Measurements from ENCODE around the gene SIDT1. TPM values are rescaled to one million over a fixed set of nuclear protein-coding genes. Genes with fewer than 3 reads are reported as not detected.

The SIDT1 gene
- total RNA-seq, 5 donors from 2014 or later (not counting 1 experiment from before 2014, with no cell fraction given), result 44.9 to 75.5 (median 48.7) TPM

- Histone ChIP-seq H3K9me3 (no peaks in the 10 kb centered on the region), H3K36me3 (ENCODE audit: control insufficient read depth in 2 of 2, extremely low read depth in 1 of 2, insufficient read depth in 1 of 2, low read length in 1 of 2) (peaks cover 0 to 49% of the 10 kb centered on the region in 2 donors), H3K4me1 (ENCODE audit: control insufficient read depth in 1 of 2, extremely low read depth in 1 of 2, insufficient read depth in 2 of 2, low read length in 2 of 2) (peaks cover 4 to 7% of the 10 kb centered on the region in 2 experiments), H3K27ac (ENCODE audit: low read length) (no peak overlapping the region), H3K27me3 (replicated peaks in 1 of 2; ENCODE audit: control insufficient read depth in 2 of 2, extremely low read depth in 1 of 2, insufficient read depth in 2 of 2, low read length in 1 of 2) (no peaks in the 10 kb centered on the region), H3K4me3 (ENCODE audit: control insufficient read depth in 1 of 2, extremely low read depth in 1 of 2, low read length in 1 of 2) (no peak overlapping the region)
- Mint-ChIP-seq H3K4me3 (no peak overlapping the region), H3K4me1 (peaks cover 12 to 13% (median 13%) of the 10 kb centered on the region in 3 donors), H3K9me3 (no peaks in the 10 kb centered on the region), H3K27ac (no peak overlapping the region), H3K36me3 (peaks cover 41% of the 10 kb centered on the region), H3K27me3 (no peaks in the 10 kb centered on the region)
- ATAC-seq (replicated peaks in 1 of 4), result no peak
- 100% methylated on average over 1 of the region's 2 CpGs for WGBS (ENCODE audit: insufficient coverage)
- CTCF ChIA-PET, result interaction anchor here in 1 of 2 donors (0.6 kb wide), 2 partner anchors 105 to 981 kb away, joined by 3 to 5 read pairs; no protein-coding TSS in a partner anchor
- DNase-seq, result no peak
- POLR2A ChIA-PET, result no interaction called here
Observed at GRCh38 chr3:113601240-113601639, 68.9 kb downstream of the SIDT1 start.

GRCh38 chr3:113602256-113602655, 69.9 kb downstream of the SIDT1 start:
- ChIA-PET CTCF (no interaction called here), POLR2A (interaction anchor here in 1 of 2 donors (0.6 kb wide), 2 partner anchors 113 to 1950 kb away, joined by 3 to 4 read pairs; no protein-coding TSS in a partner anchor)
- Mint-ChIP-seq H3K4me3 (no peak overlapping the region), H3K36me3 (peaks cover 50% of the 10 kb centered on the region), H3K27ac (no peak overlapping the region), H3K9me3 (no peaks in the 10 kb centered on the region), H3K4me1 (peaks cover 22 to 23% (median 23%) of the 10 kb centered on the region in 3 donors), H3K27me3 (no peaks in the 10 kb centered on the region)
- Histone ChIP-seq H3K9me3 (no peaks in the 10 kb centered on the region), H3K36me3 (ENCODE audit: control insufficient read depth in 2 of 2, extremely low read depth in 1 of 2, insufficient read depth in 1 of 2, low read length in 1 of 2) (peaks cover 0 to 46% of the 10 kb centered on the region in 2 donors), H3K27ac (ENCODE audit: low read length) (no peak overlapping the region), H3K4me1 (ENCODE audit: control insufficient read depth in 1 of 2, extremely low read depth in 1 of 2, insufficient read depth in 2 of 2, low read length in 2 of 2) (peaks cover 14 to 17% of the 10 kb centered on the region in 2 experiments), H3K4me3 (ENCODE audit: control insufficient read depth in 1 of 2, extremely low read depth in 1 of 2, low read length in 1 of 2) (no peak overlapping the region), H3K27me3 (replicated peaks in 1 of 2; ENCODE audit: control insufficient read depth in 2 of 2, extremely low read depth in 1 of 2, insufficient read depth in 2 of 2, low read length in 1 of 2) (no peaks in the 10 kb centered on the region)
- ATAC-seq (replicated peaks in 1 of 4) (no peak), DNase-seq (no peak)
- WGBS (ENCODE audit: insufficient coverage), result no CpG with 5 or more reads among the region's 2 CpGs

- peaks cover 24 to 26% (median 26%) of the 10 kb centered on the region in 3 donors for H3K4me1 Mint-ChIP-seq
- WGBS (ENCODE audit: insufficient coverage), result 95% methylated on average over 9 of the region's 11 CpGs
- H3K36me3 Mint-ChIP-seq, result peaks cover 46% of the 10 kb centered on the region
- H3K9me3 ChIP-seq, result no peaks in the 10 kb centered on the region
- H3K36me3 ChIP-seq (ENCODE audit: control insufficient read depth in 2 of 2, extremely low read depth in 1 of 2, insufficient read depth in 1 of 2, low read length in 1 of 2), result peaks cover 0 to 49% of the 10 kb centered on the region in 2 donors
- ATAC-seq (replicated peaks in 1 of 4) (no peak), DNase-seq (no peak)
- H3K9me3 Mint-ChIP-seq, result no peaks in the 10 kb centered on the region
- H3K27me3 Mint-ChIP-seq, result no peaks in the 10 kb centered on the region
- no peak overlapping the region for H3K4me3 Mint-ChIP-seq
- no peak overlapping the region for H3K27ac ChIP-seq (ENCODE audit: low read length)
- CTCF ChIA-PET, result no interaction called here
- POLR2A ChIA-PET, result interaction anchor here in 1 of 2 donors (0.6 kb wide), 2 partner anchors 114 to 1949 kb away, joined by 3 to 4 read pairs; no protein-coding TSS in a partner anchor
- no peak overlapping the region for H3K4me3 ChIP-seq (ENCODE audit: control insufficient read depth in 1 of 2, extremely low read depth in 1 of 2, low read length in 1 of 2)
- H3K27me3 ChIP-seq (replicated peaks in 1 of 2; ENCODE audit: control insufficient read depth in 2 of 2, extremely low read depth in 1 of 2, insufficient read depth in 2 of 2, low read length in 1 of 2), result no peaks in the 10 kb centered on the region
- H3K4me1 ChIP-seq (ENCODE audit: control insufficient read depth in 1 of 2, extremely low read depth in 1 of 2, insufficient read depth in 2 of 2, low read length in 2 of 2), result peaks cover 14 to 20% of the 10 kb centered on the region in 2 experiments
- no peak overlapping the region for H3K27ac Mint-ChIP-seq
Observed at GRCh38 chr3:113602836-113603235, 70.5 kb downstream of the SIDT1 start.

- peak; percentile 86 to 97 (median 93) for ATAC-seq (replicated peaks in 1 of 4)
- ChIA-PET POLR2A (no interaction called here), CTCF (interaction anchor here (0.6 to 0.8 kb wide), 2 partner anchors 117 to 138 kb away, joined by 3 read pairs; no protein-coding TSS in a partner anchor)
- Histone ChIP-seq H3K27me3 (replicated peaks in 1 of 2; ENCODE audit: control insufficient read depth in 2 of 2, extremely low read depth in 1 of 2, insufficient read depth in 2 of 2, low read length in 1 of 2) (no peaks in the 10 kb centered on the region), H3K4me3 (ENCODE audit: control insufficient read depth in 1 of 2, extremely low read depth in 1 of 2, low read length in 1 of 2) (no peak overlapping the region), H3K9me3 (no peaks in the 10 kb centered on the region), H3K27ac (ENCODE audit: low read length) (peak overlapping the region; percentile 10), H3K36me3 (ENCODE audit: control insufficient read depth in 2 of 2, extremely low read depth in 1 of 2, insufficient read depth in 1 of 2, low read length in 1 of 2) (peaks cover 6 to 75% of the 10 kb centered on the region in 2 donors), H3K4me1 (ENCODE audit: control insufficient read depth in 1 of 2, extremely low read depth in 1 of 2, insufficient read depth in 2 of 2, low read length in 2 of 2) (peaks cover 14 to 20% of the 10 kb centered on the region in 2 experiments)
- Mint-ChIP-seq H3K27me3 (no peaks in the 10 kb centered on the region), H3K4me1 (peaks cover 27 to 31% (median 30%) of the 10 kb centered on the region in 3 donors), H3K4me3 (peak overlapping the region in 1 of 3 donors; percentile 46), H3K27ac (peak overlapping the region; percentile 70 to 72), H3K9me3 (no peaks in the 10 kb centered on the region), H3K36me3 (peaks cover 70% of the 10 kb centered on the region)
- DNase-seq, result peak in 33 of 35 experiments; percentile 4 to 59 (median 26)
- WGBS (ENCODE audit: insufficient coverage), result 0% methylated on average over 2 of the region's 8 CpGs
Observed at GRCh38 chr3:113606539-113607218, 74.3 kb downstream of the SIDT1 start.

- H3K4me3 ChIP-seq (ENCODE audit: control insufficient read depth in 1 of 2, extremely low read depth in 1 of 2, low read length in 1 of 2), result no peak overlapping the region
- ChIA-PET POLR2A (interaction anchor here in 1 of 2 donors (0.6 kb wide), 1 partner anchor 929 kb away, joined by 3 read pairs; no protein-coding TSS in a partner anchor), CTCF (interaction anchor here (0.8 to 0.9 kb wide), 2 partner anchors 29 to 138 kb away, joined by 3 read pairs; no protein-coding TSS in a partner anchor)
- ATAC-seq (replicated peaks in 1 of 4), result no peak
- H3K4me1 ChIP-seq (ENCODE audit: control insufficient read depth in 1 of 2, extremely low read depth in 1 of 2, insufficient read depth in 2 of 2, low read length in 2 of 2), result peaks cover 14 to 20% of the 10 kb centered on the region in 2 experiments
- peak overlapping the region; percentile 70 to 72 for H3K27ac Mint-ChIP-seq
- WGBS (ENCODE audit: insufficient coverage), result 67% methylated on average over 2 of the region's 5 CpGs
- peaks cover 27 to 31% (median 30%) of the 10 kb centered on the region in 3 donors for H3K4me1 Mint-ChIP-seq
- peak overlapping the region; percentile 10 for H3K27ac ChIP-seq (ENCODE audit: low read length)
- DNase-seq, result no peak
- H3K9me3 ChIP-seq, result no peaks in the 10 kb centered on the region
- H3K9me3 Mint-ChIP-seq, result no peaks in the 10 kb centered on the region
- H3K4me3 Mint-ChIP-seq, result peak overlapping the region in 1 of 3 donors; percentile 46
- H3K36me3 ChIP-seq (ENCODE audit: control insufficient read depth in 2 of 2, extremely low read depth in 1 of 2, insufficient read depth in 1 of 2, low read length in 1 of 2), result peaks cover 6 to 75% of the 10 kb centered on the region in 2 donors
- no peaks in the 10 kb centered on the region for H3K27me3 Mint-ChIP-seq
- no peaks in the 10 kb centered on the region for H3K27me3 ChIP-seq (replicated peaks in 1 of 2; ENCODE audit: control insufficient read depth in 2 of 2, extremely low read depth in 1 of 2, insufficient read depth in 2 of 2, low read length in 1 of 2)
- H3K36me3 Mint-ChIP-seq, result peaks cover 70% of the 10 kb centered on the region
Observed at GRCh38 chr3:113607219-113607596, 74.9 kb downstream of the SIDT1 start.

GRCh38 chr3:113614402-113614801, 82.0 kb downstream of the SIDT1 start:
- no peaks in the 10 kb centered on the region for H3K4me1 ChIP-seq (ENCODE audit: control insufficient read depth in 1 of 2, extremely low read depth in 1 of 2, insufficient read depth in 2 of 2, low read length in 2 of 2)
- Mint-ChIP-seq H3K27me3 (no peaks in the 10 kb centered on the region), H3K4me3 (no peak overlapping the region), H3K36me3 (peaks cover 64% of the 10 kb centered on the region), H3K27ac (peak overlapping the region in 1 of 2 donors; percentile 12), H3K4me1 (no peaks in the 10 kb centered on the region), H3K9me3 (no peaks in the 10 kb centered on the region)
- ATAC-seq (replicated peaks in 1 of 4) (no peak), DNase-seq (no peak)
- no peaks in the 10 kb centered on the region for H3K9me3 ChIP-seq
- no peak overlapping the region for H3K27ac ChIP-seq (ENCODE audit: low read length)
- WGBS (ENCODE audit: insufficient coverage), result 88% methylated on average over 3 of the region's 5 CpGs
- ChIA-PET POLR2A (no interaction called here), CTCF (no interaction called here)
- H3K4me3 ChIP-seq (ENCODE audit: control insufficient read depth in 1 of 2, extremely low read depth in 1 of 2, low read length in 1 of 2), result no peak overlapping the region
- H3K27me3 ChIP-seq (replicated peaks in 1 of 2; ENCODE audit: control insufficient read depth in 2 of 2, extremely low read depth in 1 of 2, insufficient read depth in 2 of 2, low read length in 1 of 2), result no peaks in the 10 kb centered on the region
- H3K36me3 ChIP-seq (ENCODE audit: control insufficient read depth in 2 of 2, extremely low read depth in 1 of 2, insufficient read depth in 1 of 2, low read length in 1 of 2), result peaks cover 14 to 80% of the 10 kb centered on the region in 2 donors
